GM19238 (cell line): ENCODE results near the gene GPR25.

Experiments
- DNase-seq: peaks from one replicate; pipeline ENCODE4 v3.0.0; 2011; ENCODE audit warnings: low spot score; ENCODE audit not compliant: insufficient read length

GPR25 gene

GRCh38 chr1:200873116-200873670 is 412 bp downstream of the GPR25 start:
- DNase-seq = no peak

- DNase-seq = no peak
Observed at GRCh38 chr1:200873671-200874397, 1.1 kb downstream of the GPR25 start.

GRCh38 chr1:200874694-200875093 is 1.9 kb downstream of the GPR25 start:
- no peak for DNase-seq

- no peak for DNase-seq
Observed at GRCh38 chr1:200875416-200875815, 2.6 kb downstream of the GPR25 start.

- no peak for DNase-seq
Observed at GRCh38 chr1:200877010-200877409, 4.2 kb downstream of the GPR25 start.

- no peak for DNase-seq
Observed at GRCh38 chr1:200877839-200878551, 5.2 kb downstream of the GPR25 start.

- DNase-seq = no peak
Observed at GRCh38 chr1:200880212-200880611, 7.4 kb downstream of the GPR25 start.

GRCh38 chr1:200883118-200883517 is 10.3 kb downstream of the GPR25 start:
- no peak for DNase-seq

- no peak for DNase-seq
Observed at GRCh38 chr1:200885623-200886402, 13.0 kb downstream of the GPR25 start.

GRCh38 chr1:200886594-200886993 is 13.8 kb downstream of the GPR25 start:
- DNase-seq = no peak

GRCh38 chr1:200887036-200887435 is 14.3 kb downstream of the GPR25 start:
- no peak for DNase-seq

GRCh38 chr1:200887772-200888348 is 15.1 kb downstream of the GPR25 start:
- DNase-seq = no peak

- DNase-seq = peak; percentile 86
Observed at GRCh38 chr1:200888349-200888838, 15.6 kb downstream of the GPR25 start.

- DNase-seq = no peak
Observed at GRCh38 chr1:200889571-200889970, 16.8 kb downstream of the GPR25 start.

- DNase-seq = no peak
Observed at GRCh38 chr1:200890027-200890426, 17.2 kb downstream of the GPR25 start.

GRCh38 chr1:200890818-200891773 is 18.3 kb downstream of the GPR25 start:
- no peak for DNase-seq

- DNase-seq = no peak
Observed at GRCh38 chr1:200891774-200892157, 19.0 kb downstream of the GPR25 start.

- DNase-seq = no peak
Observed at GRCh38 chr1:200892546-200892945, 19.8 kb downstream of the GPR25 start.

- DNase-seq = no peak
Observed at GRCh38 chr1:200892958-200893357, 20.2 kb downstream of the GPR25 start.

GRCh38 chr1:200893411-200893901 is 20.7 kb downstream of the GPR25 start:
- no peak for DNase-seq
